LNCaP clone FGC (cell line): Measurements from ENCODE around the gene CBX7.
A peak's percentile ranks its signal among the peaks of the same experiment; 100 is the strongest.

Source experiments
- DNase-seq: peaks from one replicate; pipeline ENCODE4 v3.0.0-alpha.2; 2011; ENCODE audit warnings: low read depth
- H3K4me3 ChIP-seq: 2 replicates; pipeline ENCODE4 v1.5.1; 2011; ENCODE audit warnings: mild to moderate bottlenecking, low read depth, low read length, control low read depth
- TF ChIP-seq, protein P1 (sequence below): IDR thresholded peaks from 2 replicates; pipeline ENCODE4 v1.5.1; 2012; ENCODE audit warnings: mild to moderate bottlenecking; ENCODE audit not compliant: control insufficient read depth, insufficient read depth; ENCODE audit errors: extremely low read depth

CBX7 gene

DNA sequence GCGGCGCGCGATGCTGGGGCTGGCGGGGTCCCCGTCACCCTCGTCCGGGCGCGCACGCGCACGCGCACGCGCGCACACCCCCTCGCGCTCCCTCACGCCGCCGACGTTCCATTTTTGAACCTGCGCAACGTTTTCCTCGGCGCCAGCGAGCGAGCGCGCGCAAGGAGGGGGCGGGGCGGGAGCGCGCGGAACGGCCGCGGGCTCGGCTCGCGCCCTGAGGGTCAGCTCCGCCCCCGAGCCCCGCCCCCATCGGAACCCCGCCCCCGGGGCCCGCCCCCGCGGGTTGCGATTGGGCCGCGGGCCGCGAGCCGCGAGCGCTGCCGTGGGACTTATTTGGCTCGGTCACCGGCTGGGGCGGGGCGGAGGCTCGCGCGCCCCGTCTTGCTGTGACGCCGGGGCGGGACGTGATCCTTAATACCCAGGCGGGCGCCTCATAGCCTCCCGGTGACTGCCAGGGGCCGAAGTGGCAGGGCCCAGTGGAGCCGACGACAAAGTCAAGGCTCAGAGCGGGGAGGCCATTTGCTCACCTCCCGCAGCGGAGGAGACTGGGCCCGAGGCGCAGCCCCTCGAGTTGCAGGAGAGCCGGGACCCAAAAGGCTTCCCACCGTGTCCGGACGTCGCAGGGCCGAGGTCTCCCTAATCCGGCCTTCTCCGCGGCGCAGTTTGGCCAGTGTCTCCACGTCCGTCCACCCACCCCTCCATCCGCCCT, at the start of gene CBX7:
TSS of gene CBX7 (minus strand) at position 170 of the 709 bp plus-strand sequence. CDS start 236 bp downstream, outside the sequence.
- TF ChIP-seq, protein P1, sequence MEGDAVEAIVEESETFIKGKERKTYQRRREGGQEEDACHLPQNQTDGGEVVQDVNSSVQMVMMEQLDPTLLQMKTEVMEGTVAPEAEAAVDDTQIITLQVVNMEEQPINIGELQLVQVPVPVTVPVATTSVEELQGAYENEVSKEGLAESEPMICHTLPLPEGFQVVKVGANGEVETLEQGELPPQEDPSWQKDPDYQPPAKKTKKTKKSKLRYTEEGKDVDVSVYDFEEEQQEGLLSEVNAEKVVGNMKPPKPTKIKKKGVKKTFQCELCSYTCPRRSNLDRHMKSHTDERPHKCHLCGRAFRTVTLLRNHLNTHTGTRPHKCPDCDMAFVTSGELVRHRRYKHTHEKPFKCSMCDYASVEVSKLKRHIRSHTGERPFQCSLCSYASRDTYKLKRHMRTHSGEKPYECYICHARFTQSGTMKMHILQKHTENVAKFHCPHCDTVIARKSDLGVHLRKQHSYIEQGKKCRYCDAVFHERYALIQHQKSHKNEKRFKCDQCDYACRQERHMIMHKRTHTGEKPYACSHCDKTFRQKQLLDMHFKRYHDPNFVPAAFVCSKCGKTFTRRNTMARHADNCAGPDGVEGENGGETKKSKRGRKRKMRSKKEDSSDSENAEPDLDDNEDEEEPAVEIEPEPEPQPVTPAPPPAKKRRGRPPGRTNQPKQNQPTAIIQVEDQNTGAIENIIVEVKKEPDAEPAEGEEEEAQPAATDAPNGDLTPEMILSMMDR, result no peak
- peak within 1 kb of the TSS; percentile 65 for H3K4me3 ChIP-seq
- DNase-seq, result peak; percentile 51

DNA sequence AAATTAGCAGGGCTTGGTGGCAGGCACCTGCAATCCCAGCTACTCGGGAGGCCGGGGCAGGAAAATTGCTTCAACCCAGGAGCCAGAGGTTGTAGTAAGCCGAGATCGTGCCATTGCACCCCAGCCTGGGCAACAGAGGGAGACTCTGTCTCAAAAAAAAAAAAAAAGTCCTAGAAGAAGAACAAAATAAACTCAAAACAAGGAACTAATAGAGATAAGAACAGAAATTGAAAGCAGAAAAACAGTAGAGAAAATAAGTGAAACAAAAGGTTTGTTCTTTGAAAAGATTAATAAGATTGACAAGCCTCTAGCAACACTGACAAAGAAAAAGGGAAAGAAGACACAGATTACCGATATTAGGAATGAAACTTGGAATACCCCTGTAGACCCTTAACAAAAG, 45.1 kb upstream of the CBX7 start:
- no peak overlapping the region for H3K4me3 ChIP-seq
- TF ChIP-seq, protein P1, result no peak
- no peak for DNase-seq

DNA sequence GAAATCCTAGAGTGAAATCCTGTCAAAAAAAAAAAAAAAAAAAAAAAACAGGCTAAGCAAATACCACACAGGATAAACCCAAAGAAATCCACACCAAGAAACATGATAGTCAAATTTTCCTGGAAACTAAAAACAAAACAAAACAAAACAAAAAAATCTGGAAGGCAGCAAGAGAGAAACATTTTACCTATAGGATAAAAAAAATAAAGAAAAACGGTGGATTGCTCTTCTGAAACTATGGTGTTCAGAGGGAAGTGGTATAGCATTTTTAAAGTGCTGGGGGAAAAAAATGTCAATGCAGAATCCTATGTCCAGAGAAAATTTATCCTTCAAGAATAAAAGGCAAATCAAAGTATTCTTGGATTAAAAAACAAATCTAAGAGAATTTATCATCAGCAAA, 41.6 kb upstream of the CBX7 start:
- no peak for DNase-seq
- no peak overlapping the region for H3K4me3 ChIP-seq
- TF ChIP-seq, protein P1, result no peak

DNA sequence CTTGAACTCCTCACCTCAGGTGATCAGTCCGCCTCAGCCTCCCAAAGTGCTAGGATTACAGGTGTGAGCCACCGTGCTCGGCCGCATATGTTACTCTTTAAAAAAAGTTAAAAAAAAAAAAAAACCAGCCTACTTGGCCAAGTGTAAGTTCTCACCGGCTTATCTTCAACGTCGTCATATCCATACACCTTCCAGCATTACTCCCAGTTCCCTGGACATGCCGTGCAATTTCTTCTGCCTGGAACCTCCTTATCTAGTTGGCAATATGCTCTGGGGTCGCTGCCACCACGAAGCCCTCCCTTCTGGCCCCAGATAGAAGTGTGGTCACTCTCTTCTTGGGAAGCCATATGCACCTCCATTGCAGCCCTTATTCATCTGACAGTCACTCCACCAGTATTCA, 36.3 kb upstream of the CBX7 start:
- no peak for DNase-seq
- TF ChIP-seq, protein P1, result no peak
- no peak overlapping the region for H3K4me3 ChIP-seq

DNA sequence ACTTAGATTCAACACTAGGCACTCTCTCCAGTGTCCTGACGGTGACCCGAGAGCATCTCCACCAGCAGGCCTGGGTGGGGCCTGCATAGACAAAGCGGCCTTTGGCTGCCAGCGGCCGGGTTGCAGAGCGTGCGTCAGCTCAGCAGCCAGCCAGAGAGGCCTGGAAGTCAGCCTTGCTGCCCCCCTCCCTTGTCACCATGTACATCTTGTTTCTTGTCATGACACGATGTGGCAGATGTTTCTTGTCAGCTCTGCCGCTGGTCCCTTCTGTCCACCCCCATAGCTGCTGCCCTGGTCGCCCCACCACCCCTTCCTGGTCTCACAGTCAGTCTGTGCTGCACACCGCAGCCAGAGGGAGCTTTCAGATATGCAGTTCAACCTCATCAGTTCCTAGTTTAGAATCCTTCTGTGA, 33.1 kb upstream of the CBX7 start:
- no peak for DNase-seq
- no peak overlapping the region for H3K4me3 ChIP-seq
- TF ChIP-seq, protein P1, result no peak

DNA sequence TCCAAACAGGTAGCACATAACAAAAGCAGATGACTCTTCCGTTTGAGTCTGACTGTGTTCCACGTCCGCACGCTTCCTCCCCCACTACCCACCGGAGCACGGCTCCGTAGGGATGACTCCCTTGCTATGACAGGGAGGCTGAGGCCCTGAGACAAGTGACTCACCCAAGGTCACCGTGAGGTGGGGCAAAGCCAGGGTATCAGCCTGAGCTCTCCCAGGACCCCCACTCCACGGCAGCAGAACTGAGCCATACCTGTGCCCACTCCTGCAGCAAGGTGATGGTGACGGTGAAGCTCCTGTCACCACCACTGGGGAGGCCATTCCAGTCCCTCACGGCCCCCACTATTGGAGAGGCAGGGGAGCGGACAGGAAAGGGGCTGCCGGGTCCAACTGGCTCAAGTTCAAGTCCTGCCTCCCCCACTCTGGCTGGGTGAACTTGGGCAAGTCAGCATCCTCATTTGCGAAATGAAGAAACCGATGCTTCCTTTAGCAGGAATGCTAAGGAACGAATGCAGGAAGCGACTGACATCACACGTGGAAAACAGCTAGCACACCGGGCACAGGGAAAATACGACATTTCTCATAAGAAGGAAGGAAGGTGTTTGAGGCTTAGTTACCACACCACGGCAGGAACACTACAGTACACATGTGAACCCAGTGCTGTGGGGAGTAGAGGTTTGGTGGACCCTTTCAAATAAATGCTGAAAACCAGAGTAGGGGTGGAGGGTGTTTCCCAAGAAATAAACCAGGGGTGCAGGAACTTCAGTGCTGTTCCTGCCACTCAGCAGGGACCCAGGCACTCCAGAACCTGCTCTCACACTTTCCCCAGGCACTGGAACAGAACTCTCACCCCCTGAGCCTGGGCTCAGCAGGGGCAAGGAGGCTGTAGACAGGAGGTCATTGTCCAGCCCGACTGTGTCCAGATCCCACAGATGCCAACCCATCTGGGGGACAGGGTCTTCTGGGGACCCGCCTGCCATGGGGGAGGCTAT, 32.4 kb upstream of the CBX7 start:
- H3K4me3 ChIP-seq, result no peak overlapping the region
- TF ChIP-seq, protein P1, result no peak
- no peak for DNase-seq
